Type B pancreatic cell (in vitro differentiated cells): Measurements from ENCODE around the gene OSMR. TPM values are rescaled to one million over a fixed set of nuclear protein-coding genes. Genes with fewer than 3 reads are reported as not detected.
"Not testable (repeated sequence)": the region's sequence is repeated elsewhere in the genome, so short reads cannot be mapped to it uniquely, and the experiment has no call there.

Experiments used
- DNase-seq: peaks from one replicate; pipeline ENCODE4 v3.0.0; 2021; ENCODE audit warnings: mixed read lengths; ENCODE audit not compliant: unreplicated experiment; ENCODE audit errors: extremely low spot score
- H3K27ac Mint-ChIP-seq: 2 replicates; pipeline ENCODE4 v1.8.0; 2021; ENCODE audit warnings: mild to moderate bottlenecking, mixed read lengths
- H3K27me3 Mint-ChIP-seq: 2 replicates; pipeline ENCODE4 v1.8.0; 2021; ENCODE audit warnings: mixed read lengths
- H3K36me3 Mint-ChIP-seq: 2 replicates; pipeline ENCODE4 v1.8.0; 2021; ENCODE audit warnings: mixed read lengths
- H3K4me1 Mint-ChIP-seq: one replicate; pipeline ENCODE4 v1.8.0; 2021; ENCODE audit warnings: mixed read lengths; ENCODE audit not compliant: unreplicated experiment
- H3K4me3 Mint-ChIP-seq: 2 replicates; pipeline ENCODE4 v1.8.0; 2021; ENCODE audit warnings: mild to moderate bottlenecking, mixed read lengths
- H3K9me3 Mint-ChIP-seq: 2 replicates; pipeline ENCODE4 v1.8.0; 2021; ENCODE audit warnings: mixed read lengths
- total RNA-seq: library from RNA; stranded (reverse); gene quantifications from 2 replicates; pipeline ENCODE4 v1.2.1, GENCODE V29; 2021; ENCODE audit warnings: low replicate concordance
- TF ChIP-seq, protein P1 (sequence below): fragments of 200-600 bp; sonication (generic); conservative IDR thresholded peaks from 2 replicates; pipeline ENCODE4 v1.5.0; 2021; ENCODE audit warnings: antibody characterized with exemption, mild to moderate bottlenecking

The OSMR gene
- total RNA-seq, 1 donor from 2014 or later = 1.3 TPM

DNA sequence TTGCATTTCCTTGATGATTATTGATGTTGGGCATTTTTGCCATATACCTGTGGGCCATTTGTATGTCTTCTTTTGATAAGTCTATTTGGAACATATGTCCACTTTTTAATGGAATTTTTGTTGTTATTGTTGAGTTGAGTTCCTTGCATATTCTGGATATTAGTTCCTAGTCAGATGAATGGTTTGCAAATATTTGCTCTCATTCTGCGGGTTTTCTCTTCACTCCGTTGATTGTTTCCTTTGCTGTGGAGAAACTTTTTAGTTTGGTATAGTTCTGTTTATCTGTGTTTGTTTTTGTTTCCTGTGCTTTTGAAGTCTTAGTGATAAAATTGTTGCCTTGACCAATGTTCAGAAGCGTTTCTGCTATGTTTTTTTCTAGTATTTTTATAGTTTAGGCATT lies 13.0 kb downstream of the OSMR start:
- Mint-ChIP-seq H3K9me3 (peaks cover 11% of the 10 kb centered on the region), H3K36me3 (no peaks in the 10 kb centered on the region), H3K4me1 (no peaks in the 10 kb centered on the region), H3K4me3 (no peak overlapping the region), H3K27me3 (peaks cover 8% of the 10 kb centered on the region), H3K27ac (no peak overlapping the region)
- TF ChIP-seq, protein P1, sequence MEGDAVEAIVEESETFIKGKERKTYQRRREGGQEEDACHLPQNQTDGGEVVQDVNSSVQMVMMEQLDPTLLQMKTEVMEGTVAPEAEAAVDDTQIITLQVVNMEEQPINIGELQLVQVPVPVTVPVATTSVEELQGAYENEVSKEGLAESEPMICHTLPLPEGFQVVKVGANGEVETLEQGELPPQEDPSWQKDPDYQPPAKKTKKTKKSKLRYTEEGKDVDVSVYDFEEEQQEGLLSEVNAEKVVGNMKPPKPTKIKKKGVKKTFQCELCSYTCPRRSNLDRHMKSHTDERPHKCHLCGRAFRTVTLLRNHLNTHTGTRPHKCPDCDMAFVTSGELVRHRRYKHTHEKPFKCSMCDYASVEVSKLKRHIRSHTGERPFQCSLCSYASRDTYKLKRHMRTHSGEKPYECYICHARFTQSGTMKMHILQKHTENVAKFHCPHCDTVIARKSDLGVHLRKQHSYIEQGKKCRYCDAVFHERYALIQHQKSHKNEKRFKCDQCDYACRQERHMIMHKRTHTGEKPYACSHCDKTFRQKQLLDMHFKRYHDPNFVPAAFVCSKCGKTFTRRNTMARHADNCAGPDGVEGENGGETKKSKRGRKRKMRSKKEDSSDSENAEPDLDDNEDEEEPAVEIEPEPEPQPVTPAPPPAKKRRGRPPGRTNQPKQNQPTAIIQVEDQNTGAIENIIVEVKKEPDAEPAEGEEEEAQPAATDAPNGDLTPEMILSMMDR = no peak
- no peak for DNase-seq

DNA sequence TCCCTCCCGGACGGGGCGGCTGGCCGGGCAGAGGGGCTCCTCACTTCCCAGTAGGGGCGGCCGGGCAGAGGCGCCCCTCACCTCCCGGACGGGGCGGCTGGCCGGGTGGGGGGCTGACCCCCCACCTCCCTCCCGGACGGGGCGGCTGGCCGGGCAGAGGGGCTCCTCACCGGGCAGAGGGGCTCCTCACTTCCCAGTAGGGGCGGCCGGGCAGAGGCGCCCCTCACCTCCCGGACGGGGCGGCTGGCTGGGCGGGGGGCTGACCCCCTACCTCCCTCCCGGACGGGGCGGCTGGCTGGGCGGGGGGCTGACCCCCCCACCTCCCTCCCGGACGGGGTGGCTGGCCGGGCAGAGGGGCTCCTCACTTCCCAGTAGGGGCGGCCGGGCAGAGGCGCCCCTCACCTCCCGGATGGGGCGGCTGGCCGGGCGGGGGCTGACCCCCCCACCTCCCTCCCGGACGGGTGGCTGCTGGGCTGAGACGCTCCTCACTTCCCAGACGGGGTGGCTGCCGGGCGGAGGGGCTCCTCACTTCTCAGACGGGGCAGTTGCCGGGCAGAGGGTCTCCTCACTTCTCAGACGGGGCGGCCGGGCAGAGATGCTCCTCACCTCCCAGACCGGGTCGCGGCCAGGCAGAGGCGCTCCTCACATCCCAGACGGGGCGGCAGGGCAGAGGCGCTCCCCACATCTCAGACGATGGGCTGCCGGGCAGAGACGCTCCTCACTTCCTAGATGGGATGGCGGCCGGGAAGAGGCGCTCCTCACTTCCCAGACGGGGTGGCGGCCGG lies 16.4 kb downstream of the OSMR start:
- not testable (repeated sequence) for H3K4me1 Mint-ChIP-seq, H3K9me3 Mint-ChIP-seq, H3K27me3 Mint-ChIP-seq, H3K36me3 Mint-ChIP-seq, DNase-seq, H3K27ac Mint-ChIP-seq, H3K4me3 Mint-ChIP-seq

DNA sequence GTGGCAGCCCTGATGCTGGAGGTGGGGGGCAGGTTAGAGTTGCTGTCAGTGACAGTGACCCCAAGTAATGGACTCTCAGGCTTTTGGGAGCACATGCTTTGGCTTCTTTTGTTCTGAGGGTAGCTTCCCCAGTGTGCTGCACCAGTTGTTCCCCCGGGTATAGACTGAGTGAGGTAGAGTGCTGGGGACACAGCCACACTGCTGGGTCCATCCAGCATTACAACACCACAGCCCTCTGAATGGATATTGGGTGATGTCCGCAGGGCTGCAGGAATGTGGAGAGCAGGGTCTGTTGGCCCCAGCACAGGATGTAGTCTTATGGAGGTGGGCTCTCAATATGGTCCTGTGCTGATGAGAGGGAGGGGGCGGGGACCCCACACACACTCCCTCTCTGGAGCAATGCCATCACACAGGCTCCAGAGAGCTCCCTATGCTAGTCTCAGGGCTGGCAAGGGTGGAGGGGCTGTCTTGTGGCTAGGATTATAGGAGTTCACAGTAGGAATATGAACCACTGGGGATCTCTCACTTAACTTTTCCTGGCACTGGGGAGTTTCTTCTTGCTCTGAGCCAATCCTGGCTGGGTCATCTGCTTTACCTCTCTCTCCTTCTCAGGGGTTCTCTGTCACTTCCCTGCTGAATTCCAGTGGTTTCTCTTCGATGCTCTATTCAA lies 20.7 kb downstream of the OSMR start:
- Mint-ChIP-seq H3K9me3 (no peaks in the 10 kb centered on the region), H3K36me3 (no peaks in the 10 kb centered on the region), H3K27ac (no peak overlapping the region), H3K4me3 (no peak overlapping the region), H3K27me3 (no peaks in the 10 kb centered on the region), H3K4me1 (peaks cover 4% of the 10 kb centered on the region)
- TF ChIP-seq, protein P1 = no peak
- DNase-seq = no peak

- DNase-seq = no peak
- Mint-ChIP-seq H3K9me3 (no peaks in the 10 kb centered on the region), H3K36me3 (no peaks in the 10 kb centered on the region), H3K27me3 (no peaks in the 10 kb centered on the region), H3K4me3 (no peak overlapping the region), H3K4me1 (peaks cover 4% of the 10 kb centered on the region), H3K27ac (no peak overlapping the region)
- TF ChIP-seq, protein P1 = no peak
Measured at GRCh38 chr5:38867032-38867398, 21.2 kb downstream of the OSMR start.

GRCh38 chr5:38867416-38867815 lies 21.6 kb downstream of the OSMR start:
- H3K9me3 Mint-ChIP-seq = no peaks in the 10 kb centered on the region
- DNase-seq = no peak
- H3K27ac Mint-ChIP-seq = no peak overlapping the region
- no peaks in the 10 kb centered on the region for H3K27me3 Mint-ChIP-seq
- TF ChIP-seq, protein P1 = no peak
- no peak overlapping the region for H3K4me3 Mint-ChIP-seq
- peaks cover 4% of the 10 kb centered on the region for H3K4me1 Mint-ChIP-seq
- no peaks in the 10 kb centered on the region for H3K36me3 Mint-ChIP-seq

DNA sequence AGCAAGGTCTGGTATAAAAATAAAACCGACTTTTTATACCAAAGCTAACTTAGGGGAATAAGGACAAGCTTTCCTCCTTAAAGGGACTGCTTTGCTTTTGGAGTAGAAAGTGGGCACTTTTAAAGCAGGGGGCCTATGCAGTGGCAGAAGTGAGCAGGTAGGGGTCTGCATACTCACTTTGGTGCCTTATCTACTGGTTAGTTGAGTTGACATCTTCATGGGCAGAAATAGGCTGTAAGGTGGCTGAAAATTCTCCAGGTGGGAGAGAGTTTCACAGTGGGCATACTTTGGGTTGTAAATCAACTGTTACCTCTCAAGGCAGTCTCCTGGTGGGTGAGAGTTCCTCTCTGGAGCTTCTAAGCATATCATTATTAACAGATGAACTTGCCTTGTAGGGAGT lies 24.8 kb downstream of the OSMR start:
- H3K4me1 Mint-ChIP-seq = peaks cover 4% of the 10 kb centered on the region
- no peaks in the 10 kb centered on the region for H3K9me3 Mint-ChIP-seq
- no peaks in the 10 kb centered on the region for H3K27me3 Mint-ChIP-seq
- TF ChIP-seq, protein P1 = no peak
- no peaks in the 10 kb centered on the region for H3K36me3 Mint-ChIP-seq
- no peak overlapping the region for H3K4me3 Mint-ChIP-seq
- no peak for DNase-seq
- H3K27ac Mint-ChIP-seq = no peak overlapping the region
